ENCODE measurements around the gene LIF. TPM values are rescaled to one million over a fixed set of nuclear protein-coding genes. Genes with fewer than 3 reads are reported as not detected.

The LIF gene
- total RNA-seq, 2 experiments from 2014 or later: 0.06 TPM; not detected in 1

GRCh38 chr22:30228509-30229359, 17.8 kb downstream of the LIF start:
- Histone ChIP-seq H4K20me1 (ENCODE audit: insufficient read depth, low read length) (no peaks in the 10 kb centered on the region), H3K4me3 (ENCODE audit: low read depth, low read length, poor library complexity, severe bottlenecking) (no peak overlapping the region), H3K27ac (ENCODE audit: low read depth, low read length, poor library complexity, severe bottlenecking) (no peak overlapping the region), H3K36me3 (ENCODE audit: insufficient read depth, low read length) (no peaks in the 10 kb centered on the region), H3K4me2 (ENCODE audit: low read length) (no peak overlapping the region), H3K9me3 (ENCODE audit: low read length) (no peaks in the 10 kb centered on the region), H2AFZ (ENCODE audit: low read length) (no peak overlapping the region), H3K9me2 (ENCODE audit: insufficient read depth, low read length) (no peaks in the 10 kb centered on the region), H3K4me1 (ENCODE audit: insufficient read depth, low read length, poor library complexity, severe bottlenecking) (no peaks in the 10 kb centered on the region), H3K79me2 (ENCODE audit: insufficient read depth, low read depth, low read length) (no peaks in the 10 kb centered on the region)
- intact Hi-C loops (cut with micrococcal nuclease; ENCODE audit: unreplicated experiment): no loop called here
- CTCF ChIA-PET (ENCODE audit: unreplicated experiment): no interaction called here
- DNase-seq (ENCODE audit: low spot score): no peak
- BruUV-seq (replicated peaks): no TSS peak
- POLR2A ChIA-PET: no interaction called here
- no peak for TF ChIP-seq EZH2phosphoT487 (IDR thresholded peaks at IDR 0.05; ENCODE audit: borderline replicate concordance, low read depth, low read length)
- TF ChIP-seq, protein P1, sequence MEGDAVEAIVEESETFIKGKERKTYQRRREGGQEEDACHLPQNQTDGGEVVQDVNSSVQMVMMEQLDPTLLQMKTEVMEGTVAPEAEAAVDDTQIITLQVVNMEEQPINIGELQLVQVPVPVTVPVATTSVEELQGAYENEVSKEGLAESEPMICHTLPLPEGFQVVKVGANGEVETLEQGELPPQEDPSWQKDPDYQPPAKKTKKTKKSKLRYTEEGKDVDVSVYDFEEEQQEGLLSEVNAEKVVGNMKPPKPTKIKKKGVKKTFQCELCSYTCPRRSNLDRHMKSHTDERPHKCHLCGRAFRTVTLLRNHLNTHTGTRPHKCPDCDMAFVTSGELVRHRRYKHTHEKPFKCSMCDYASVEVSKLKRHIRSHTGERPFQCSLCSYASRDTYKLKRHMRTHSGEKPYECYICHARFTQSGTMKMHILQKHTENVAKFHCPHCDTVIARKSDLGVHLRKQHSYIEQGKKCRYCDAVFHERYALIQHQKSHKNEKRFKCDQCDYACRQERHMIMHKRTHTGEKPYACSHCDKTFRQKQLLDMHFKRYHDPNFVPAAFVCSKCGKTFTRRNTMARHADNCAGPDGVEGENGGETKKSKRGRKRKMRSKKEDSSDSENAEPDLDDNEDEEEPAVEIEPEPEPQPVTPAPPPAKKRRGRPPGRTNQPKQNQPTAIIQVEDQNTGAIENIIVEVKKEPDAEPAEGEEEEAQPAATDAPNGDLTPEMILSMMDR (conservative IDR thresholded peaks at IDR 0.05; ENCODE audit: low read length): no peak

DNA sequence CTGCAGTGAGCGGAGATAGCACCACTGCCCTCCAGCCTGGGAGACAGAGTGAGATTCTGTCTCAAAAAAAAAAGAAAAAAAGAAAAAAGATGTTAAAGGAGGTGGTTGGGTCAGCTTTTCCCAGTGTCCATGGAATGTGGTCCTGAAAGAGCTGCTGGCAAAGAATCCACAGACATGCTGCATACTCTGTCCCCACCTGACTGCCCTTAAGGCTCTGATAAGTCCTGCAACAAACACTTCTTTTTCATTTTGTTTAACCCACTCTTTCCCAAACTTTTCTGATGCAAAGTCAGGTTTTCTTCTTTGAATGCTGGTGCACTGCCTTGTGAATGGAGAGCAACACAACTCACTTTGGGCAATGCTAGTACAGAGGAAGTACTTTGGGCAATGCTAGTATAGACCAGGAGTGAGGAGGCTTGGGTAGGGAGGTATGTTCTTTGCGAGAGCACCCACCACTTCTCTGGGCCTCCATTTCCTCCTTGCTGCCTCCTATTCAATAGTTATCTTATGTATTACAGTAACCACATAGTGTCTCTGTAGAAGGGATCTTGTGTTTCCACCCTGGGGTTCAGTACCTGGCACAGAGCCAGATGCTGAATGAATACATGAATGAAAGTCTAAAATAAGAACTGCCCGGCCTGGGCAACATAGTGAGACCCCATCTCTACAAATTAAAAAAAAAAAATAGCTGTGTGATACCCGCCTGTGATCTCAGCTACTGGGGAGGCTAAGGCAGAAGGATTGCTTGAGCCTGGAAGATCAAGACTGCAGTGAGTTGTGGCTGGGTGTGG, 18.9 kb downstream of the LIF start:
- no peaks in the 10 kb centered on the region for H3K4me1 ChIP-seq (ENCODE audit: insufficient read depth, low read length, poor library complexity, severe bottlenecking)
- TF ChIP-seq, protein P1 (conservative IDR thresholded peaks at IDR 0.05; ENCODE audit: low read length): no peak
- TF ChIP-seq EZH2phosphoT487 (IDR thresholded peaks at IDR 0.05; ENCODE audit: borderline replicate concordance, low read depth, low read length): no peak
- CTCF ChIA-PET (ENCODE audit: unreplicated experiment): no interaction called here
- no peak for DNase-seq (ENCODE audit: low spot score)
- POLR2A ChIA-PET: no interaction called here
- no peak overlapping the region for H3K4me3 ChIP-seq (ENCODE audit: low read depth, low read length, poor library complexity, severe bottlenecking)
- H3K36me3 ChIP-seq (ENCODE audit: insufficient read depth, low read length): no peaks in the 10 kb centered on the region
- no peaks in the 10 kb centered on the region for H3K79me2 ChIP-seq (ENCODE audit: insufficient read depth, low read depth, low read length)
- H3K4me2 ChIP-seq (ENCODE audit: low read length): no peak overlapping the region
- H3K9me2 ChIP-seq (ENCODE audit: insufficient read depth, low read length): no peaks in the 10 kb centered on the region
- H3K9me3 ChIP-seq (ENCODE audit: low read length): no peaks in the 10 kb centered on the region
- H4K20me1 ChIP-seq (ENCODE audit: insufficient read depth, low read length): no peaks in the 10 kb centered on the region
- H3K27ac ChIP-seq (ENCODE audit: low read depth, low read length, poor library complexity, severe bottlenecking): no peak overlapping the region
- intact Hi-C loops (cut with micrococcal nuclease; ENCODE audit: unreplicated experiment): no loop called here
- BruUV-seq (replicated peaks): no TSS peak
- H2AFZ ChIP-seq (ENCODE audit: low read length): no peak overlapping the region

Data from OCI-LY7 (cell line).